Smooth muscle cell (in vitro differentiated cells): ENCODE measurements around the gene TIMP2. TPM values are rescaled to one million over a fixed set of nuclear protein-coding genes. Genes with fewer than 3 reads are reported as not detected.

Experiments
- DNase-seq: peaks from one replicate; lab custom pipeline; 2025; ENCODE audit not compliant: unreplicated experiment; lab: John Stamatoyannopoulos, UW
- H2AFZ ChIP-seq: fragments of 200-600 bp; sonication (generic); 2 replicates; pipeline ENCODE4 v1.6.0; 2016; ENCODE audit warnings: antibody characterized with exemption, low read depth, mild to moderate bottlenecking
- H3F3A ChIP-seq: fragments of 200-600 bp; sonication (generic); 2 replicates; pipeline ENCODE4 v1.6.0; 2017; ENCODE audit warnings: antibody characterized with exemption, low read depth
- H3K27ac ChIP-seq: fragments of 200-600 bp; sonication (generic); 2 replicates; pipeline ENCODE4 v1.5.1; 2016; ENCODE audit warnings: low read depth, mild to moderate bottlenecking
- H3K27me3 ChIP-seq: fragments of 200-600 bp; sonication (generic); 2 replicates; pipeline ENCODE4 v1.6.1; 2016; ENCODE audit warnings: low read depth, mild to moderate bottlenecking
- H3K36me3 ChIP-seq: fragments of 200-600 bp; sonication (generic); 2 replicates; pipeline ENCODE4 v1.5.1; 2016; ENCODE audit warnings: low read depth
- H3K4me1 ChIP-seq: fragments of 200-600 bp; sonication (generic); 2 replicates; pipeline ENCODE4 v1.5.1; 2016; ENCODE audit warnings: low read depth
- H3K4me2 ChIP-seq: fragments of 200-600 bp; sonication (generic); 2 replicates; pipeline ENCODE4 v1.6.0; 2016; ENCODE audit warnings: mild to moderate bottlenecking
- H3K4me3 ChIP-seq: fragments of 200-600 bp; sonication (generic); 2 replicates; pipeline ENCODE4 v1.5.1; 2016; ENCODE audit warnings: mild to moderate bottlenecking
- H3K79me2 ChIP-seq: fragments of 200-600 bp; sonication (generic); 2 replicates; pipeline ENCODE4 v1.6.0; 2016; ENCODE audit warnings: low read depth, mild to moderate bottlenecking
- H3K9ac ChIP-seq: fragments of 200-600 bp; sonication (generic); 2 replicates; pipeline ENCODE4 v1.6.0; 2016; ENCODE audit warnings: low read depth
- H3K9me3 ChIP-seq: fragments of 200-600 bp; sonication (generic); replicated peaks from 2 replicates; pipeline ENCODE4 v1.5.1; 2016; ENCODE audit warnings: low read depth
- H4K20me1 ChIP-seq: fragments of 200-600 bp; sonication (generic); 2 replicates; pipeline ENCODE4 v1.6.0; 2016; ENCODE audit warnings: low read depth
- WGBS: methylation state at CpG from one replicate; pipeline ENCODE4 v1.1.7; 2016; ENCODE audit warnings: low lambda C conversion rate; 5-methylcytosine and 5-hydroxymethylcytosine counted together
- polyA plus RNA-seq: library from polyadenylated mRNA; unstranded; fragments of >200 nt; fragmentation: Nextera tagmentation; extraction: Ambion mirVana; gene quantifications from 2 replicates; pipeline ENCODE4 v1.2.1, GENCODE V29; 2016
- total RNA-seq: library from RNA; depleted of rRNA; stranded (reverse); fragments of >200 nt; gene quantifications from 2 replicates; pipeline ENCODE4 v1.2.3, GENCODE V29; 2014
- TF ChIP-seq, protein P1 (sequence below): fragments of 200-600 bp; sonication (generic); IDR thresholded peaks from 2 replicates; pipeline ENCODE4 v1.5.1; 2017; ENCODE audit warnings: borderline replicate concordance, mild to moderate bottlenecking, antibody characterized with exemption; ENCODE audit not compliant: insufficient read depth, poor library complexity, severe bottlenecking

Gene TIMP2
- total and polyA plus RNA-seq, 2 experiments from 2014 or later = 37.8 to 111 TPM

DNA sequence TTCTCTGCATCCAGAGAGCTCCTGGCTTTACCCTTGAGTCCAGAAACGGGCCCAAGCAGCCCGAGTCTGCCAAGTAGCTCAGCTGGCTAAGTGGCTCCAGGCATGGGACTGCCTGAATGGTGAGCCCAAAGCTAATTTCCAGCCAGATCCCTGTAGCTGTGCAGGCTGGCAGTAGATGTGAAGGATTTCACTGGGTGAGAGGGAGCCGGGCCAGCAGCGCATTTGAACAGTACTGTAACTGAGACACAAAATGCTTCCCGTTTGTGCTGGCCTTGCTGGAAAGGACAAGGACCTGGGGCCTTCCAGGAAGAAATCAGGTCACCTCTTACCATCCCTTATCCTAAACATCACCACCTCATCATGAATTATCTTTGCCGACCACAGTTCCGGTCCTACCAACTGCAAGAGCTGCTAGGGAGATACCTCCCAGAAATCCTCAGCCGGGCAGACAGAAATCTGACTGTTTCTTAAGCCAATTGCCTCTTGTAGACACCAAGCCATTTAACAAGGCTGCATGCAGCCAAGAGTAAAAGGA lies 3.7 kb downstream of the TIMP2 start:
- H3K36me3 ChIP-seq = no peaks in the 10 kb centered on the region
- H3K4me2 ChIP-seq = no peak overlapping the region
- H3K4me3 ChIP-seq = no peak overlapping the region
- no peak overlapping the region for H2AFZ ChIP-seq
- no peak overlapping the region for H3K9ac ChIP-seq
- peaks cover 76% of the 10 kb centered on the region for H4K20me1 ChIP-seq
- peaks cover 11% of the 10 kb centered on the region for H3K4me1 ChIP-seq
- peaks cover 76% of the 10 kb centered on the region for H3K79me2 ChIP-seq
- DNase-seq = no peak
- TF ChIP-seq, protein P1, sequence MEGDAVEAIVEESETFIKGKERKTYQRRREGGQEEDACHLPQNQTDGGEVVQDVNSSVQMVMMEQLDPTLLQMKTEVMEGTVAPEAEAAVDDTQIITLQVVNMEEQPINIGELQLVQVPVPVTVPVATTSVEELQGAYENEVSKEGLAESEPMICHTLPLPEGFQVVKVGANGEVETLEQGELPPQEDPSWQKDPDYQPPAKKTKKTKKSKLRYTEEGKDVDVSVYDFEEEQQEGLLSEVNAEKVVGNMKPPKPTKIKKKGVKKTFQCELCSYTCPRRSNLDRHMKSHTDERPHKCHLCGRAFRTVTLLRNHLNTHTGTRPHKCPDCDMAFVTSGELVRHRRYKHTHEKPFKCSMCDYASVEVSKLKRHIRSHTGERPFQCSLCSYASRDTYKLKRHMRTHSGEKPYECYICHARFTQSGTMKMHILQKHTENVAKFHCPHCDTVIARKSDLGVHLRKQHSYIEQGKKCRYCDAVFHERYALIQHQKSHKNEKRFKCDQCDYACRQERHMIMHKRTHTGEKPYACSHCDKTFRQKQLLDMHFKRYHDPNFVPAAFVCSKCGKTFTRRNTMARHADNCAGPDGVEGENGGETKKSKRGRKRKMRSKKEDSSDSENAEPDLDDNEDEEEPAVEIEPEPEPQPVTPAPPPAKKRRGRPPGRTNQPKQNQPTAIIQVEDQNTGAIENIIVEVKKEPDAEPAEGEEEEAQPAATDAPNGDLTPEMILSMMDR = no peak
- no peaks in the 10 kb centered on the region for H3K27me3 ChIP-seq
- 84% methylated on average over 8 of the region's 8 CpGs for WGBS
- H3K27ac ChIP-seq = no peak overlapping the region
- H3F3A ChIP-seq = peaks cover 9% of the 10 kb centered on the region
- H3K9me3 ChIP-seq = no peaks in the 10 kb centered on the region

DNA sequence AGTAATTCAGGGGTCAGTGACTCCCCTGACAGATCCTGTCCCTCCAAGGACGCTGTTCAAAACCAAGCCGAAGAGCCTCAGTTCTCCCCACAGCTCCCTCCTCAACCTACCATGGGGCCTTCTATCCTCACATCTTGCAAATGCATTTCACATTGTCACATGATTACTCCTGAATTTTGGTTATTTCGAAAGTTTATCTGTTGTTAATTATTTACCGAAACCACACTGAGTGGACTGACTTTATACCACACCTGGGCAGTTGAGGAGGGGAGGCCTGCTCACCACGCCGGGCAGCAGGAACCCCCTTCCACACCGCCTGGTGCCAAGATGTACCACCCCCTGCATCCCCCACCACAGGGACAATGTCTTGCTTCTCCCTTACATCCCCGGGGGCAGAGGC lies 4.7 kb downstream of the TIMP2 start:
- Histone ChIP-seq H3K9ac (no peak overlapping the region), H4K20me1 (peaks cover 86% of the 10 kb centered on the region), H3F3A (peaks cover 9% of the 10 kb centered on the region), H3K36me3 (no peaks in the 10 kb centered on the region), H3K4me3 (no peak overlapping the region), H3K27me3 (no peaks in the 10 kb centered on the region), H3K9me3 (no peaks in the 10 kb centered on the region), H3K4me1 (peaks cover 11% of the 10 kb centered on the region), H2AFZ (no peak overlapping the region), H3K27ac (no peak overlapping the region), H3K4me2 (no peak overlapping the region), H3K79me2 (peaks cover 86% of the 10 kb centered on the region)
- TF ChIP-seq, protein P1 = no peak
- DNase-seq = no peak
- 94% methylated on average over 8 of the region's 8 CpGs for WGBS

DNA sequence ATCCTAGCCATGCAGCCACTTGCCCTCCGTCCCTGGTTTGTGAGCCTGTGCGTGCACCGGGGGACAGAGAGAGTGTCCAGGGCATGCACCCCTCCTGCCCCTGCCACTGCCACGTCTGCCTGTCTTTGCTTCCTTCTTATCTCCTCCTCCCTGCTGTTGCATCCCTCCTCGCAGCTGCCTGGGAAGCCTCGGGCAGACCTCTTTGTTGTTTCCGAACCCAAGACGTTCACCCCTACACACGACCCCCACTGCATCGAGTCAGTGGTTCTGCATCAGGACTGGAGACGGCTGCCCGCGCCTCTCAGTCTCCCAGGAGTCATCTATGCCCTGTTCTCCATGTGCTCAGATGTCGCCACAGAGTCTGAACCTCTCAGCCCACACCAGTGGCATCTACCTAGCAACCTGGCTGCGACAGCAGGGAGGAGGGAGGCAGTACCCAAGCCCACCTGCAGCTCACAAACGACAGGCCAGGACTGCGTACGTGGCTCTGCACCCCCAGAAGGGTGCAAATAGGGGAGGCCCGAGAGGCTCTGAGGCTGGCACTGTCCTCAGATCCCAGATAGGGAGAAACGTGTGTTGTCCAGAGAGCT lies 5.2 kb downstream of the TIMP2 start:
- Histone ChIP-seq H3K79me2 (peaks cover 90% of the 10 kb centered on the region), H3K4me1 (peaks cover 11% of the 10 kb centered on the region), H3K36me3 (no peaks in the 10 kb centered on the region), H3F3A (peaks cover 9% of the 10 kb centered on the region), H2AFZ (no peak overlapping the region), H3K27me3 (no peaks in the 10 kb centered on the region), H3K9me3 (no peaks in the 10 kb centered on the region), H3K4me2 (no peak overlapping the region), H3K4me3 (no peak overlapping the region), H3K27ac (no peak overlapping the region), H4K20me1 (peaks cover 91% of the 10 kb centered on the region), H3K9ac (no peak overlapping the region)
- no peak for DNase-seq
- 83% methylated on average over 20 of the region's 20 CpGs for WGBS
- TF ChIP-seq, protein P1 = no peak

DNA sequence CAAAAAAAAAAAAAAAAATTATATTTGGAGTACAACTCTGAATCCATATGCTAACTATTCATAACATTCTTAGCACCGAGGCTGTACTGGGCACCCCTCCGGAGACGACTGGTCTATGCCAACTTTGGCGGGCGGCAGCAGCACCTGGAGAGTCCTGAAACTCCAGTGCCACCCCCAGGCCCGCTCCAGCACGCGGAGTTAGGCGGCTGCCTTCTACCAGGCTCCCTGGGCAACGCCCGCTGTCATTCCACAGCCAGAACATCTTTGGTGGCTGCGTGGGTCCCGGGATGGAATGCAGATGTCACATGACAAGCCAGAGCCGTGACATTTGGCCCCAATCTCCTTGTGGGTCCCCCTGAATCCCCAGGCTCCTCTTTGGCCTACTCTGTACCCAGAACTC lies 6.2 kb downstream of the TIMP2 start:
- Histone ChIP-seq H3K27me3 (no peaks in the 10 kb centered on the region), H2AFZ (no peak overlapping the region), H3K4me1 (peaks cover 8% of the 10 kb centered on the region), H4K20me1 (peaks cover 94% of the 10 kb centered on the region), H3K36me3 (no peaks in the 10 kb centered on the region), H3F3A (peaks cover 6% of the 10 kb centered on the region), H3K9ac (no peak overlapping the region), H3K9me3 (no peaks in the 10 kb centered on the region), H3K4me2 (no peak overlapping the region), H3K27ac (no peak overlapping the region), H3K4me3 (no peak overlapping the region), H3K79me2 (peaks cover 83% of the 10 kb centered on the region)
- WGBS = 95% methylated on average over 14 of the region's 14 CpGs
- DNase-seq = no peak
- TF ChIP-seq, protein P1 = no peak
